GM19438 (cell line): Measurements from ENCODE around the gene IL17RD.

Experiments
- ATAC-seq: cut with Tn5 transposase; IDR thresholded peaks from one replicate; pipeline ENCODE4 v1.9.1; 2021; ENCODE audit warnings: low read depth; ENCODE audit not compliant: unreplicated experiment

Gene IL17RD

DNA sequence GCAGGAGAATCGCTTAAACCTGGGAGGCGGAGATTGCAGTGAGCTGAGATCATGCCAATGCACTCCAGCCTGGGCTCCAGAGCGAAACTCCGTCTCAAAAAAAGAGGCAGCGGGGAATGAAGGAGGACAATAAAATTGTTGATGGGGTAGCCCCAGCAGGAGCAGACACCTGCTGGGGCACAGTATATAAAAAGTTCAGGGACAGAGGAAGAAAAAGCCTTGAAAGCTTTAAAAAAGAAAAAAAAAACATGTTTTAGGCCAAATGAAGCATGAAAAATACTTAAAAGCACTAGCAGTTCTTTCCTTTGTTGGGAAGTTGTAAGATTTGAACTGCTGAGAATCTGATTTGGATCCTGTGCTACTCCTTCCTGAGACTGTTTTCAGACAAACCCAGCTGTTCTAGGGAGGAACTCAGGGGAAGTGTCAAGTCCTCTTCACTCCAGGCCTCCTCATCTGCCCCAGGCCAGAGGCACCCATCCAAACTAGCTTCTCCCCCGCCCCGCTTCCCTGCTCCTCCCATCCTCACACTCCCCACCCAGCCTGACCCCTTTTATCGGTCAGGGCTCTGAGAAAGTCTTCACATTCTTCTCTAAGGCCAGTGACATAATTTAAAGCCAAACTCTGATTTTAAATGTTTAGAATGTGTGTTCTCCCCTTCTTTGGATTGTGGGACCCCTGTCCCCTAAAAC is 4.9 kb downstream of the IL17RD start:
- no peak for ATAC-seq

DNA sequence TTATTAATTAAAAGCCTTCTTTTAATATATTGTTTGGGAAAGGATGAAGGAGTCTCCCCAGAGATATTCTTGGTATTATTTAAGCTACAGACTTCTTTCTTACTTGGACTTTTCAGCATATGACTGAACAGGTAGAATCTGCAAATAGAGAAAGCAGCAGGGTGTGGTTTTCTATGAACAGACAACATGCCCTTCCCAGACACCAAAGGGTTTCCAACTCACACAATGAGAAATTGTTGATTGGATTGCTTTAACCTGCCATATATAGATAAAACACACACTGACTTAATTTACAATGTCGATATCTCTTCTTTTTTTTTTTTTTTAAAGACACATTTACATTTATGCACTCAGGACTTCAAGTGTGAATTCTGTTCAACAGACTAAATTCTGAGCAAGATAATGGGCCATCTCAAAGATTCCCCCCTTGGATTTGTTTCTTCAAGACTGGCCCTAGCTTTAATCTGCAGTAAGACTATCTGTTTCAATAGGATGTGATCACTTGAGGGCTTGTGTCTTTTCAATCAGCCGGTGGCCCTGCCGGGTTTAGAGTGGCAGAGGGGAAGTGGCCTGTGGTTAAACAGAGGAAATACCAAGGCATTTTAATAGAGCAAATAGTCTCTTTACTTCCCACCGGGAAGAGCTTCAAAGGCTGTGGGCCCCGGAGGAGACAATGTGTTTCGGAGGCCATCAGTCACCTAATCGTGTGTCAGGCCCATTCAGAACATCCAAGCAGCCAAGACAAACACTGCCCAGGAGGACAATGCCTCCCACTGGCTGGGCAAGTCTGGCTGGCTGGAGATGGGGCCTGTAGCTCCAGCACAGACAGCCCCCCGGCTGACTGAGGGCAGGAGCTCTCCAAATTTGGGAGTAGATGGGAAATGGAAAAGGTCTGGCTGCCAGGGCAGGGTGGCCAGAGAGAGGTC is 6.1 kb downstream of the IL17RD start:
- no peak for ATAC-seq

DNA sequence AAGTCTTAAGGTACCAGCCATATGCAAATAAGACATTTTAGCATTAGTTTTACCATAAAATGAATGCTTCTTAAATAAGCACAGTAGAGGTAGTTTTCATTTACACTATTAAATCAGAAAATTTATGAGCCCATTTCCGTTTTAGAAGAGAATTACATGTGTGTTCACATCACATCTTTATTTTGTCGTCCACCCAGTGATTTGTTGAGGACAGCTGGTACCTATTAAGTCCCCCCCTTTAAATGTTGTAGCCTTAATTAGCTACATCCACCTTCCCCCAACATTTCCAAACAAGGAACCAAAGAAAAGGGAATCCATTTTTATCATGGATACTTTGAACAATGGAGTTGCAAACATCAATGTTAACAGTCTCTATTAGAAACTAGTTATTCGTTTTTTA is 6.8 kb downstream of the IL17RD start:
- ATAC-seq = no peak

DNA sequence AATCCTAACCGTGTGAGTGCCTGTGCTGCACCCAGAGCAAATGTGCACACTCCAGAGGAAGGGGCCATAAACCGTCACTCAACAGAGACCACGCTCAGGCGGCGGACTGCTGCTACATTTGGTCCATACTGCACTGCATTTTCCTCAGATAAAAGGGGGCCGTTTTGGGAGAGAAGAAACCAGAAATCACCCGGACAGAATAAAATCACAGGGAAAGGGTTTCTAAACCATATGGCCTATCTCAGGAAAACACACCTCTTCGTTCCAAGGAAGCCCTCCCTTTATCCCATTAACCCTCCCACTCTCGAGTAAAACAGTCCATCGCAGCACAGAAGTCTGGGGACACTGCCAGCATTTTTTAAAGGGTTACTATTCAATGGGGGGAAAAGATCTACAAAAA is 7.6 kb downstream of the IL17RD start:
- no peak for ATAC-seq

DNA sequence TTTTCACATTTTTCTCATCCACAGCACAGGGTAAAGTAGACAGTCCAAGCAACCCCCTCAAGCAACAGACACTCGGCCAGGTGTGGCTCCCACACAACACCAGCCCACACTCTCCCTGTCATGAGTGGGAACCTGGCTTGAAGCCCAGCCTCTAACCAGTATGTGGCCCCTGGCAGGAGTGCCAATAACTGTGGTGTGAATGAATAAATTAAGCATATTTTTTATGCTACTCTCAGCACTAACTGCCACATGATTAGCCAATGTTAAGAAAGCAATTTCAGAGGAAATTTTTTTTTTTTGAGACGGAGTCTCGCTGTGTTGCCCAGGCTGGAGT is 9.9 kb downstream of the IL17RD start:
- ATAC-seq = no peak

DNA sequence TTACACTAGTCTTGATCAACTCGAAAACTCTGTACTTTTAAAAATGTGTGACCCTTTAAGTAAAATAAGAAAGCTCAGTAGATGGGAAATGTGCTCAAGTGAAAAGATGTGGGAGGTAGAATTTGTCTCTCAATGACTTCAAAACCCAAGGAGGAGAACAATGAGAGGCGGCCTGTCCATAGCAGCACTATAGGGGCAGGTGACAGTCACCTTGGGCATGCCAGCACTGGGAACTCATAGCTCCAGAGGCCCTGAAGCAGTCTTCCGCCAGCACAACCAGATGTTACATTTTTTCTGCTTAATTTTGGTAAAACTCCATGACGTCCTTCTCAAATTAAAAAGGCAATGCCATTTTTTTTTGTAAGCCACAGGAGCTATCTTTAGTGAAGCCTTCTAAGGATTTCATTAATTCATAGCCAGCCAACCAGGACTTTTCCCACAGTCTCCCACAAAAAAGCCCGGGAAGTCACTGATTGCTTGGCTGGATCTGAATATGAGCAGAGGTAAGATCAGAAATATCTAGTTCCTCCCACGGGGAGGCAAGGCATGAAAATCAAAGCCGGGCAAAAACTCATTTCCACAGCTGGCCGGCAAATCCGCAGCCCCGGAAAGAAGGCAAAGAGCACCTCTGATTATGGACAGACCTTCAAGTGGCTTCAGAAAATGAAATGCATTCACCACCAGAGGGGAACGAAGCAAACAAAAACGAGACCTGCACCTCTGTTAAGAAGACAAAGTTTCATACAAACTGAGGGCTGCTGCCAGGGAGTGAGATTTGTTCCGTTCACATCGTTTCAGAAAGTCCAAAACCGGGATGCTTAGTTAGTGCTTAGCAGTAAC is 10.5 kb downstream of the IL17RD start:
- no peak for ATAC-seq

DNA sequence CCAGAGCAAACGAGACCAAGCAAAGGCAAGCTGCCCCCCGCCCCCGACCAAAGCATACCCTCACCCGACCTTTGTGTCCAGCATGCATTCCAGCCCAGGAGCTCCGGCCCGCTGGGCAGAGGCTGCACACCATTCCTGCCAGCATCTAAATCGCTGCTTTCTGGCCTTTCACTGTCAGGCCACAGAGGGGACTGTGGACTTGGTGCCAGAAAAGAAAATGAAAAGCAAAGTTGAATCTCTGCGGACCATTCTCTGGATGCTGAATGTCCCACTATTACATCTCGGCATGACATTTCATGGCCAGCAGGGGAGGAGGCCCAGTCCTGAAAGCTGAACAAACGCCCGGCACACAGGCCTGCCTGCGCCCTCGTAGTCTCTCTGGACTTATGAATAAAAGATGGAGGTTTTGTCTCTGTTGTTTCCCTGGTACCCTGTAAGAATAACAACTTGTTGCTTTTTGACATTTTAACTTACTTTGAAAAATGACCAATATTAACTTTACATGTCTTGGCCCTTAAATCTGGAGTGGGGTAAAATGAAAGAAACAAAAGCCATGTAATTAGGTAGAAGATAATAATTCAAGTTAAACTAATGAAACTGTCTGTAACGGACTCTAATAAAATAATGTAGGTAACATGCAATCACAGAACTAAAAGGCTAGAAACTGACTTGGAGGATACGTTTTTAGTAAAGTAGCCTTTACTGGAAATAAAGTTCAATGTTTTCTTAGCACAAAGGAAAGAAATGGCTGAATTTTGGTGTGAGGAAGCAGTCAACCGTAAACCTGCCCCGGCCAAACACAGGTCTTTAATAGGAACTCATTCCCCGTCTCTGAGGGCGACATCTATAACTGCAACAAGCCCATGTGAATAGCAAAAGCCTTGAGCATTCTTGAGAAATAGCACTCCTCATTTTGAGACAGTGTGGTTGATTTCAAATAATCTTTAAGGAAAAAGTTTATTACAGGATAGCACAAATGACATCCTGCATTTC is 12.7 kb downstream of the IL17RD start:
- no peak for ATAC-seq

DNA sequence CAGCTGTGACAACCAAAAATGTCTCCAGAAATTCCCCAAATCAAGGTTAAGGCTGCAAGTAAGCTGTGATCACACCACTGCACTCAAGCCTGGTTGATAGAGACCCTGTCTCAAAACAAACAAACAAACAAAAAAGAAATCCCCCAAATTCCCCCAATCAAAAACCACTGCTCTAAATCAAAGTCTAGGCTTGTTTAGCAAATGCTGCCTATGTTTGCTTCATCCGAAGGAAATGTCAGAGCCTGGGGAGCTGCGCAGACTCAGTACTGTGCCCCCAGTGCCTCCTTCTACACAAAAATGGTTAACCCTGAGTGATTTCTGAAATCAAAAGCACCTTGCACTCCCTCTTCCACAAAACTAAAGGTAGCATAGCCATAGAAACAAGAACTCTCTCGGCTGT is 13.4 kb downstream of the IL17RD start:
- no peak for ATAC-seq

DNA sequence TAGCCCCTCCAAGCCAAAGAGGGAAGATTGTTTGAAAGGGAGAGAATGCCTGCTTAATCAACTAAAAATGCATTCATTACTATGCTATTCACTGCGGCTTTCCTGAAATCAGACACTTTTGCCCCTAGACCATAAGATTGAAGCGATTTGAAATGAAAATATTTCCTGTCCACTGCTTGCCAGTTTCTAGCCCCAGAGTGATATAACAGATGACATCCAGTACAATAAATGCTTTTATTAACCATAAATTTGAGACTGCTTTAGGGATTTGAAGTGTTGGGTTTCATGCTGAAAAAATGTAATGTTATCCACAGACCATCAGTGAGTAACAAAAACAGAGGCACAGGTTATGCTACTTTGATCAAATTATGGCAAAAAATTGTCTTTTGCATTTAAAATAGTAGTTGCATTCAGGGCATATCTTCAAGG is 14.1 kb downstream of the IL17RD start:
- no peak for ATAC-seq

DNA sequence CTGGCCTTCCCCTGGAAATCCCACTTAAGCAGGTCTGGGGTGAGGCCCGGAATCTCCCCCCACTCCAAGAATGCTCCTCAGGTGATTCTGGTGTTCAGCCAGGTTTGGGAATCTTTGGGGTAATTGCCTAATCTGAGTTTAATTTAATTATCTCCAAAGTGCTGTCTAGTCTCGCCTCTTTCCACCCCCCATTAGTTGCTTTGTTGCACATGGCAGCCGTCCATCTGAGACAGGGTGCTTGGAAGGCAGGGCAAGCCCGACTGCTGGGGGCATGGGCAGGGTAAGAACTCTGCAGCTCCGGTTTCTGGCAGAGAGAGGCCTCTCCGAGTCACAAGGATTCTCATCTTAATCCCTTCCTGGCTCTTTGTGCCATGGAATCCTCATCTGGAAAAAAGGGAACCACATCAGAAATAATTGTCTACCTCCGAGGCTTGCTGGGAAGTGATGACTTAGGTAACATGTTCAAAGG is 15.0 kb downstream of the IL17RD start:
- ATAC-seq = no peak

DNA sequence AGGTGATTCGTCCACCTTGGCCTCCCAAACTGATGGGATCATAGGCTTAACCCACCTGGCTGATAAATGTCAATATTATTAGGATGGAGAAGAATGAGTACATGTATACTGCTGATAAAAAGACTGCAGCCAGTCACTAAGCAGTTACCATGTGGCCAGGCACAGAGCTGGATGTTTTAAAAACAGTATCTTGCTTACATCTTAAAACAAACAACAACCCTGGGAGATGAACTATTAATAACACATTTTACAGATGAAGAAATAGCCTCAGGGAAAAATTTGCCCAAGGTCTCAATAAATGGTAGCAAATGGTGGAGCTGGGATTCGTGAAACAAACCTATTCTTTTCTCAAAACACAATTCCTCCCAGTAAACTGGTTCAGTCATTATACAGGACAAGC is 18.1 kb downstream of the IL17RD start:
- ATAC-seq = no peak

DNA sequence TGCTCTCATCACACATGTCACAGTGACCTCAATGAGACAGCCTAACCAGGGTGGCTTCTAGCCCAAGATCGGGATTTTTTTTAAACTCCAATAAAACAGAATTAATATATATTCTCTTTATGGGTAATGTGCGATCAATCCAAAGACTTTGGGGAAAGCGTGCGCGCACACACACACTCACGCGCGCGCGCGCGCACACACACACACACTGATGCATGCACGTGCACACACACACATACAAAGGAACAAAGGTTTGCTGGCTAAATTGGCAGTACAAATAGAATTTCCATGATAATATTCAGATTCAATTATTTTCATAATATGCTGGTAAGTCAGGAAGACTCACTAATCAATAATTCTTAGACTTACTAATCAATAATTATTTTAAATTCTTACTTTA is 19.3 kb downstream of the IL17RD start:
- ATAC-seq = no peak

DNA sequence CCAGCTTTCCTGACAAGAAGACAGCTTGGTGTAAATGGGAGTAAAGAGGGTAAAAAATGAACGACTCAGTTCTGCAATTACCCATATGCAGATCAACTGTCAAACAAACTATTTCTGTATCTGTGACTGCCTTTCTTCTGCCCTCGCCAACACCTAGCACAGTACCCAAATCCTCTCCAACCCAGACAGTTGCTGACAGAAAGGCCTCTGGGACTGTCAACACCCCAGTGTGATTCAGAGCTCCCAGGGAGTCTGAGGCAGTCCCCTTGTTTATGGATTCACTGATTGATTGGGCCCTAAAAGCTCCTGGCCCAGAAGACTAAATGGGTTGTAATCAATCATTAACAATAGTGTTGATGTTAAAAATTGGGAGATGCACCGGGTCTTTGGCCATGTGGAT is 20.2 kb downstream of the IL17RD start:
- no peak for ATAC-seq

DNA sequence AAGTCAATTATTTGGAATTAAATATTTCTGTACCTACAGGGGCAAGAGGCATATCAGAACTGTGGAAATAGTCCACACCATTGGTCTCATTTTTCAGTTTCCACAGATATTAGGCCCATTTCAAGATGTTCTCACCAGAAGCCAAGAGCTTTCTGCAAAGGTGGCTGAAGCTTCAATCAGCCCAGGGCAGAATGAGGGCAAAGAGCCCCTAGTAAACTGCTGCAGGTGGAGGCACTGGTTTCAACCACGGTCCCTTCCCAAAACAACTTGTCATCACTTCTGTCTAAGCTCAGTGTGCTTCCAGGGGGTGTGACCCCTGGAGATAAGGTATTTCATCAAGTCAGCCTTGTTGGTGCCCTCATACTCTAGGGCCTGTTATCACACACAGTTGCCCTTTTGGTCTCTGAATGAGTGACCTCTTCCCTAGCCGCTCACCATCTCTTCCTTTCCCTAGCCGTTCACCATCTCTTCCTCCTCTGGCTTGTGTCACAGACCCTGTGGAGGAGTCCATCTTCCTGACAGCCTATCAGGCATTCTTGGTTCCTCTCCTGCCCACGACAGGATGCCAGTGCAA is 21.2 kb downstream of the IL17RD start:
- ATAC-seq = no peak

DNA sequence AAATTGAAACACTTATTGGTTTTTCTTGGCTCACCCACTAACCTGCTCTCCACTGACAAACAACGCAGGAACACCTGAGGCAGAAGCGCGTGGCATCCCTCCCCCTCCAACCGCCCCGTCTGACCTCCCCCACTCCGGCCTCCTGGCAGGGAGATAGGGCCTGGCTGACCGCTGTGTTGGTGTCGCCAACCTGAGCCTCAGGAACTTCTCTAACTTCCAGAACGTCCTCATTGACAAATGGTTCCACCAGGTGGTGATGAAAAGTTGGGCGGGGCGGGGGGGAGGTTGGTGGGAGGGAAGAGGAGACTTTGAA is 22.8 kb downstream of the IL17RD start:
- no peak for ATAC-seq

DNA sequence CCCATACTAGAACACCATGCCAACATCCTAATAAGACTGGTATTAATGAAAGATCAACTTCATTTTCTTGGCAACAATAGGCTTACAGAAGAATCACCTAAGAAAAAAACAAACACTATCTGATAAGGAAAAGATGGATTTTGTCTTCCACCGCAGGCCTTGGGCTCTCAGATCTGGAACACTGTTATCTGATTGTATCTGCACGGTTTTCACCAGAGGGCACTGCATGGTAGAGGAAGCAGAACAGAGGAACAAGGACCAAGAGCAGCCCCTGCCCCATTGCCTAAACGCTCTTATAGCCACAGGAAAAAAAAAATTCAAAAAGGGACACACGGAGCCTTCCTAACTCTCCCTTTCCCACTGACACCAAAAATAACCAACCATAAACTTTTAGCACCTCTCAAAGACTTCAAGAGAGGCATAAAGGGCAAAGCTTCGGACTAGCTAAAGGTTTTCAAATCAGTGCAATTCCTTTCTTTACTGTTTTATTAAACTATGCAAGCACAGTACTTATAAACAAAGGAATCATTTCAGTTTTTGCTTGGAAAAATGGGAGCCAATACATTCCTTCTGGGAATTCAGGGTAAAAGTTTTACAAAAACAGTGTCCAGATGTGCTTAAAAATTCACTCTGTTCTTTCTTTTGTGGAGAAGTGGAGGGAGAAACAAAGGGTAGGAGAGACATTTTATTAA is 23.3 kb downstream of the IL17RD start:
- no peak for ATAC-seq

DNA sequence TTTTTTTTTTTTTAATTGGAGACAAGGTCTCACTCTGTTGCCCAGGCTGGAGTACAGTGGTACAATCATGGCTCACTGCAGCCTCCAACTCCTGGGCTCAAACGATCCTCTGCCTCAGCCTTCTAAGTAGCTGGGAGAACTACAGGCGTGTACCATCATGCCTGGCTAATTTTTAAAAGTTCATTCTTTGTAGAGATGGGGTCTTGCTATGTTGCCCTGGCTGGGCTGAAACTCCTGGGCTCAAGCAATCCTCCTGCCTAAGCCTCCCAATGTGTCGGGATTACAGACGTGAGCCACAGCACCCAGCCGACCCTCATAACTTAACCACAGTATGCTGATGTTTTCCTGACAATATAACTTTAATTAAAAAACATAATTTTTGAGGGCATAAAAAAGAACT is 24.3 kb downstream of the IL17RD start:
- ATAC-seq = no peak

DNA sequence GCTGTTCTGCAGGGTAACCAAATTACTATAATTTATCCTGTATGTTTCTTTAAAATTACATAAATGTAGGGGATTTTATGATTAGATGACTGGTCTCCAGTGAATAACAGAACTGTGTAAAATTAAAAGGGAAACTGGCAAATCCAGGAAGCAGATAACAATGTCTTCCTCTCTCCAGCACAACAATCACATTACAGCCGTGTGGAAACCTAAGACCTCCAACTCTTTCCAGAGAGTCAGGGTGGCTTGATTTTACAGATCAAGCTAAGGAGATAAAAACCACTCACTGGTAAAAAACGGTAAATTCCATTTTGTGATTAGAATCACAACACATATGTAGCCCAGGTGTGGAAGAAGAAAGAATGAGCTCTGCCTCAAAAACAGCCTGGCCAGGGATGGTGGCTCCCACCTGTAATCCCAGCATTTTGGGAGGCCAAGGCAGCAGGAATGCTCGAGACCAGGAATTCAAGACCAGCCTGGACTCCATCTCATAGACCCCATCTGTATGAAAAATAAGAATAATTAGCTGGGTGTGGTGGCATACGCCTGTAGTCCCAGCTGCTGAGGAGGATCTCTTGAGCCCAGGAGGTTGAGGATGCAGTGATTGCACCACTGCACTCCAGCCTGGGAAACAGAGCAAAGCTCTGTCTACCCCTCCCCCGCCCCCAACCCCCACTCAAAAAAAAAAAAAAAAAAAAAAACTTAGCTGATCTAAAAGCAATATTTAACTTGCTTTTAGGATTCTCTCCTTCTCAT is 29.0 kb downstream of the IL17RD start:
- ATAC-seq = no peak
